PC-3 (cell line): ENCODE measurements around the gene S100A16. TPM values are rescaled to one million over a fixed set of nuclear protein-coding genes. Genes with fewer than 3 reads are reported as not detected.

Source experiments
- ATAC-seq: fragments of 200-7000 bp; cut with Tn5 transposase; 2 replicates; pipeline ENCODE4 v1.9.1; 2020; ENCODE audit warnings: mild to moderate bottlenecking, moderate library complexity
- BruUV-seq: library from RNA; stranded (reverse); fragments of 400-500 nt; replicated peaks from 2 replicates; lab custom pipeline; 2021; lab: Mats Ljungman, UMichigan
- CTCF ChIA-PET: fragments of 300-600 bp; sonication (Branson Sonifier 250); formaldehyde crosslinking; loops from one replicate; lab custom pipeline; 2022; ENCODE audit warnings: antibody characterized with exemption; lab: Charles Lee
- POLR2A ChIA-PET: fragments of 300-600 bp; sonication (Branson Sonifier 250); formaldehyde crosslinking; loops from one replicate; lab custom pipeline; 2022; ENCODE audit warnings: antibody characterized with exemption; ENCODE audit not compliant: unreplicated experiment; lab: Charles Lee
- DNase-seq: peaks from one replicate; pipeline ENCODE4 v3.0.0-alpha.2; 2015
- H2AFZ ChIP-seq: fragments of 300-600 bp; sonication (generic); 2 replicates; pipeline ENCODE4 v1.6.0; 2016; ENCODE audit warnings: antibody characterized with exemption, low read length
- H3F3A ChIP-seq: fragments of 300-600 bp; sonication (generic); one replicate; pipeline ENCODE4 v1.6.0; 2017; ENCODE audit warnings: antibody characterized with exemption, low read length, control low read depth, mild to moderate bottlenecking; ENCODE audit not compliant: unreplicated experiment
- H3K27ac ChIP-seq: fragments of 300-600 bp; sonication (generic); 2 replicates; pipeline ENCODE4 v1.5.1; 2016; ENCODE audit warnings: mild to moderate bottlenecking, low read length
- H3K27me3 ChIP-seq: fragments of 300-600 bp; sonication (generic); 2 replicates; pipeline ENCODE4 v1.6.1; 2016; ENCODE audit warnings: low read length, mixed read lengths
- H3K36me3 ChIP-seq: fragments of 300-600 bp; sonication (generic); 2 replicates; pipeline ENCODE4 v1.6.1; 2016; ENCODE audit warnings: low read depth, mixed run types, low read length, mixed read lengths
- H3K4me1 ChIP-seq: fragments of 300-600 bp; sonication (generic); 2 replicates; pipeline ENCODE4 v1.5.1; 2016; ENCODE audit warnings: low read length; ENCODE audit not compliant: insufficient read depth
- H3K4me2 ChIP-seq: fragments of 300-600 bp; sonication (generic); 2 replicates; pipeline ENCODE4 v1.6.0; 2016; ENCODE audit warnings: low read length
- H3K4me3 ChIP-seq: fragments of 300-600 bp; sonication (generic); 2 replicates; pipeline ENCODE4 v1.5.1; 2016; ENCODE audit warnings: mild to moderate bottlenecking, low read length, mixed read lengths
- H3K79me2 ChIP-seq: fragments of 300-600 bp; sonication (generic); 2 replicates; pipeline ENCODE4 v1.6.1; 2017; ENCODE audit warnings: low read length, mixed read lengths
- H3K9ac ChIP-seq: fragments of 300-600 bp; sonication (generic); 2 replicates; pipeline ENCODE4 v1.6.0; 2016; ENCODE audit warnings: mild to moderate bottlenecking, low read length
- H3K9me2 ChIP-seq: fragments of 300-600 bp; sonication (generic); replicated peaks from 2 replicates; pipeline ENCODE4 v1.6.1; 2016; ENCODE audit warnings: mixed run types, low read length, mixed read lengths
- H3K9me3 ChIP-seq: fragments of 300-600 bp; sonication (generic); 2 replicates; pipeline ENCODE4 v1.6.1; 2016; ENCODE audit warnings: low read length, mixed read lengths
- H4K20me1 ChIP-seq: fragments of 300-600 bp; sonication (generic); 2 replicates; pipeline ENCODE4 v1.6.1; 2016; ENCODE audit warnings: low read length, mixed read lengths
- EZH2 ChIP-seq: fragments of 300-600 bp; sonication (generic); IDR thresholded peaks from one replicate; pipeline ENCODE4 v1.6.1; 2017; ENCODE audit warnings: antibody characterized with exemption, mild to moderate bottlenecking, low read length; ENCODE audit not compliant: unreplicated experiment
- EZH2phosphoT487 ChIP-seq: fragments of 300-600 bp; sonication (generic); IDR thresholded peaks from 2 replicates; pipeline ENCODE4 v1.6.1; 2018; ENCODE audit warnings: mild to moderate bottlenecking, antibody characterized with exemption, low read length, borderline replicate concordance
- intact Hi-C: fragments of 100-400 bp; cut with micrococcal nuclease; formaldehyde crosslinking; loops from 2 replicates; pipeline ENCODE4 v1.9.0; 2023
- total RNA-seq: library from RNA; depleted of rRNA; stranded (reverse); fragments of >200 nt; gene quantifications from 2 replicates; pipeline ENCODE4 v1.2.3, GENCODE V29; 2014
- TF ChIP-seq, protein P1 (sequence below): fragments of 300-600 bp; sonication (generic); conservative IDR thresholded peaks from 2 replicates; pipeline ENCODE4 v1.5.1; 2017; ENCODE audit warnings: antibody characterized with exemption, low read depth, mild to moderate bottlenecking, low read length

The S100A16 gene
- total RNA-seq, 1 experiment from 2014 or later: 1,254 TPM

DNA sequence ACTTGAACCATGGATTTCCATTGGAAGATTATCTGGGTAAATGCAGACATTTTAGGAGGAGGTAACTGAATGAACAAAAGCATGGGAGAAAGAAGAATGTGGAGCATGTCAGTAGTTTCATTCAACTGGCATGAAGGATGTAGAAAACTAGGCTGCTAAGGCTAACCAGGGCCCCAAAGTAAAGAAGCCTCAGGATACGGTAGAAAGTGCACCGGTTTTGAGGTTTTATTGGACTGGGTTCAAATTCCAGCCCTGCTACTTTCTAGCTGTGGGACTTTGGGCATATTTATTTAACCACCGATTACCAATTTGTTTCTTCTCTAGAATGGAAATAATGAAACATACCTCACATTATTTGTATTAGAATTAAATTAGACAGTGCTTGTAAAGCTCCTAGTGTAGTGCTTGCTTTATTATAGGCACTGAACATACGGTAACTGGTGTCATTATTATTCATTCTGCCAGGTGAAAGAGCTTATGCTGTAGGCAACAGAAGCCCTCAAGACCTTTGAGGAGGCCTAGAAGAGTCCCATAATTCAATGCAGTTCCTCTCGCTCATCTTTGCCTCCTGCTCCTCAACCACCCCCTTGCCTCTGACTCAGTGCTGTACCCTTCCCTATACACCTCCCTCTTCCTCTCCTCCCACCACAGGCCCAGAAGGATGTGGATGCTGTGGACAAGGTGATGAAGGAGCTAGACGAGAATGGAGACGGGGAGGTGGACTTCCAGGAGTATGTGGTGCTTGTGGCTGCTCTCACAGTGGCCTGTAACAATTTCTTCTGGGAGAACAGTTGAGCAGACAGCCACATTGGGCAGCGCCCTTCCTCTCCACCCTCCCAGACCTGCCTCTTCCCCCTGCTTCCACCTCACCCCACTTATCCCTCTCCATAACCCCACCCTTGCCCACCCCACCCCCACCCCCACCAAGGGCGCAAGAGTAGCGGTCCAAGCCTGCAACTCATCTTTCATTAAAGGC, 18.4 kb upstream of the S100A16 start:
- H3K9me3 ChIP-seq: no peaks in the 10 kb centered on the region
- no peak for TF ChIP-seq EZH2
- TF ChIP-seq, protein P1, sequence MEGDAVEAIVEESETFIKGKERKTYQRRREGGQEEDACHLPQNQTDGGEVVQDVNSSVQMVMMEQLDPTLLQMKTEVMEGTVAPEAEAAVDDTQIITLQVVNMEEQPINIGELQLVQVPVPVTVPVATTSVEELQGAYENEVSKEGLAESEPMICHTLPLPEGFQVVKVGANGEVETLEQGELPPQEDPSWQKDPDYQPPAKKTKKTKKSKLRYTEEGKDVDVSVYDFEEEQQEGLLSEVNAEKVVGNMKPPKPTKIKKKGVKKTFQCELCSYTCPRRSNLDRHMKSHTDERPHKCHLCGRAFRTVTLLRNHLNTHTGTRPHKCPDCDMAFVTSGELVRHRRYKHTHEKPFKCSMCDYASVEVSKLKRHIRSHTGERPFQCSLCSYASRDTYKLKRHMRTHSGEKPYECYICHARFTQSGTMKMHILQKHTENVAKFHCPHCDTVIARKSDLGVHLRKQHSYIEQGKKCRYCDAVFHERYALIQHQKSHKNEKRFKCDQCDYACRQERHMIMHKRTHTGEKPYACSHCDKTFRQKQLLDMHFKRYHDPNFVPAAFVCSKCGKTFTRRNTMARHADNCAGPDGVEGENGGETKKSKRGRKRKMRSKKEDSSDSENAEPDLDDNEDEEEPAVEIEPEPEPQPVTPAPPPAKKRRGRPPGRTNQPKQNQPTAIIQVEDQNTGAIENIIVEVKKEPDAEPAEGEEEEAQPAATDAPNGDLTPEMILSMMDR: no peak
- no peak for TF ChIP-seq EZH2phosphoT487
- ChIA-PET CTCF (no interaction called here), POLR2A (no interaction called here)
- H3K4me2 ChIP-seq: no peak overlapping the region
- no TSS peak for BruUV-seq
- H3F3A ChIP-seq: no peaks in the 10 kb centered on the region
- peaks cover 10% of the 10 kb centered on the region; the same call in 1 of the 2 replicates for H4K20me1 ChIP-seq
- peaks cover 2% of the 10 kb centered on the region for H3K36me3 ChIP-seq
- H2AFZ ChIP-seq: no peak overlapping the region
- ATAC-seq: no peak
- no peak for DNase-seq
- H3K4me3 ChIP-seq: no peak overlapping the region
- peaks cover 37% of the 10 kb centered on the region for H3K79me2 ChIP-seq
- no peaks in the 10 kb centered on the region for H3K9me2 ChIP-seq
- no peak overlapping the region for H3K9ac ChIP-seq
- H3K27me3 ChIP-seq: no peaks in the 10 kb centered on the region
- intact Hi-C loops: no loop called here
- peaks cover 27% of the 10 kb centered on the region for H3K4me1 ChIP-seq
- no peak overlapping the region for H3K27ac ChIP-seq

DNA sequence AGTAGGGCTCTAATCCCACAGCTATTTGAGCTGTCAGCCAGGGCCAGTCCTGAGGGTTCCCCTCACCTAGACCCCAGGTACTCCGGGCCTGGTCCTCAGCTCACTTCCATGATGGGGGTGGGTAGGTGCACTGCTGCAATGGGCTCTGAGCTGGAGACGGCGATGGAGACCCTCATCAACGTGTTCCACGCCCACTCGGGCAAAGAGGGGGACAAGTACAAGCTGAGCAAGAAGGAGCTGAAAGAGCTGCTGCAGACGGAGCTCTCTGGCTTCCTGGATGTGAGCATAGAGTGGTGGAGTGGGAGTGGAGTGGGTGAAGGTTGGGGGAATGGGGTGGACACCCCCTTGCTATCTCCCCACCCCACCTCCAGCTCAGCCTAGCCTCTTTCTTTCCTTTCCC, 17.4 kb upstream of the S100A16 start:
- intact Hi-C loops: no loop called here
- Histone ChIP-seq H3K4me1 (peaks cover 29% of the 10 kb centered on the region), H3K9me2 (no peaks in the 10 kb centered on the region), H3K4me2 (no peak overlapping the region), H2AFZ (no peak overlapping the region), H4K20me1 (0 out of 2 replicates have a peak, but pooled peaks cover under 1% of the 10 kb centered on the region), H3F3A (no peaks in the 10 kb centered on the region), H3K4me3 (no peak overlapping the region), H3K9me3 (no peaks in the 10 kb centered on the region), H3K27ac (no peak overlapping the region), H3K79me2 (peaks cover 37% of the 10 kb centered on the region), H3K27me3 (no peaks in the 10 kb centered on the region), H3K36me3 (peaks cover 3% of the 10 kb centered on the region; the same call in 1 of the 2 replicates), H3K9ac (no peak overlapping the region)
- TF ChIP-seq EZH2: no peak
- TF ChIP-seq, protein P1: no peak
- TF ChIP-seq EZH2phosphoT487: no peak
- DNase-seq (no peak), ATAC-seq (no peak)
- CTCF ChIA-PET: no interaction called here
- POLR2A ChIA-PET: no interaction called here
- BruUV-seq: no TSS peak

DNA sequence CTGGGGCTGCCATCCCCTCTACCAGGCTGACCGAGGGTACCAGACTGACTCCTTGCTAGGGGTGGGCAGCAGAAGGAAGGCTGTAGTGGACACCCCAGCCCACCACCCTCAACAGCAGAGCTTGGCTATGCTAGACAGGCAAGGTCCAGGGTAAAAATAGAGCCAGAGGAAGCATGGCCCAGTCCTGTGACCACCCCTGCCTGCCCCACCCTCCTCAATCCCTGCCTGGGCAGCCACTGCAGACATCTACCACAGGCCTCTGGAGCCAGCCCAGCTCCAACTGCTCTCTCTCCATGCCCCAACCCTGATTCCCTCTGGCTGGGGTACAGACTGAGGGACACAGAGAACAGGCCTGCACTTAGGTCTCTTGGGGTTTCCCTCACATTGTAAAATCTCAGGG, 17.0 kb upstream of the S100A16 start:
- no peaks in the 10 kb centered on the region for H3K9me3 ChIP-seq
- no peak for ATAC-seq
- H3K79me2 ChIP-seq: peaks cover 37% of the 10 kb centered on the region
- H3K9ac ChIP-seq: no peak overlapping the region
- no peak for DNase-seq
- no peak overlapping the region for H3K4me3 ChIP-seq
- intact Hi-C loops: no loop called here
- ChIA-PET POLR2A (no interaction called here), CTCF (no interaction called here)
- H3K27ac ChIP-seq: no peak overlapping the region
- peaks cover 7% of the 10 kb centered on the region; the same call in 1 of the 2 replicates for H3K36me3 ChIP-seq
- no peaks in the 10 kb centered on the region for H3K27me3 ChIP-seq
- H4K20me1 ChIP-seq: no peaks in the 10 kb centered on the region
- H3K4me2 ChIP-seq: no peak overlapping the region
- H2AFZ ChIP-seq: no peak overlapping the region
- no peaks in the 10 kb centered on the region for H3F3A ChIP-seq
- H3K4me1 ChIP-seq: peaks cover 33% of the 10 kb centered on the region
- BruUV-seq: no TSS peak
- H3K9me2 ChIP-seq: no peaks in the 10 kb centered on the region
- TF ChIP-seq EZH2phosphoT487 (no peak), EZH2 (no peak)
- TF ChIP-seq, protein P1: no peak
